H1 (cell line): Measurements from ENCODE around the gene MYOT. TPM values are rescaled to one million over a fixed set of nuclear protein-coding genes. Genes with fewer than 3 reads are reported as not detected.

Experiments
- BACH1 ChIP-seq: IDR thresholded peaks from 2 replicates; pipeline ENCODE4 v1.6.1; 2012; ENCODE audit warnings: low read length, improper control_type of control experiment
- CBX8 ChIP-seq: fragments of 300-800, 300-1000 bp; sonication (generic); IDR thresholded peaks from 2 replicates; pipeline ENCODE4 v1.7.1; 2016; ENCODE audit warnings: low read depth, low read length, borderline replicate concordance
- CEBPB ChIP-seq: IDR thresholded peaks from 2 replicates; pipeline ENCODE4 v1.6.1; 2012; ENCODE audit warnings: low read depth, low read length
- KDM1A ChIP-seq: fragments of 200-600, 300-600 bp; sonication (generic); IDR thresholded peaks from 2 replicates; pipeline ENCODE4 v1.7.1; 2016; ENCODE audit warnings: mild to moderate bottlenecking, low read length, borderline replicate concordance
- polyA plus RNA-seq, 7 experiments: library from polyadenylated mRNA; depleted of rRNA in 3 of 7; stranded (reverse) in 5 of 7; unstranded in 2 of 7; fragments of >200 nt in 5 of 7; fragments of 200-250 nt in 2 of 7; gene quantifications; 1 replicate in 5 of 7; 2 replicates in 1 of 7; 4 replicates in 1 of 7; pipeline versions ENCODE4 v1.2.1 to v1.2.3, GENCODE V29; 2011 to 2013; ENCODE audit warnings: missing spikeins in 2 of 7, mixed read lengths in 2 of 7
- total RNA-seq: library from RNA; stranded (reverse); fragmentation: NEBNext Ultra II Directional; extraction: Animal tissue kit (Norgen Biotek cat#: 25700); gene quantifications from 2 replicates; pipeline ENCODE4 v1.2.1, GENCODE V29; 2021
- TF ChIP-seq, protein P1 (sequence below): IDR thresholded peaks from 2 replicates; pipeline ENCODE4 v1.6.1; 2011; ENCODE audit warnings: low read length, improper control_type of control experiment

The MYOT gene
- total and polyA plus RNA-seq, 2 of the 8 experiments (the other 6 are each of a cell fraction or from before 2014, with no cell fraction given) = not detected

DNA sequence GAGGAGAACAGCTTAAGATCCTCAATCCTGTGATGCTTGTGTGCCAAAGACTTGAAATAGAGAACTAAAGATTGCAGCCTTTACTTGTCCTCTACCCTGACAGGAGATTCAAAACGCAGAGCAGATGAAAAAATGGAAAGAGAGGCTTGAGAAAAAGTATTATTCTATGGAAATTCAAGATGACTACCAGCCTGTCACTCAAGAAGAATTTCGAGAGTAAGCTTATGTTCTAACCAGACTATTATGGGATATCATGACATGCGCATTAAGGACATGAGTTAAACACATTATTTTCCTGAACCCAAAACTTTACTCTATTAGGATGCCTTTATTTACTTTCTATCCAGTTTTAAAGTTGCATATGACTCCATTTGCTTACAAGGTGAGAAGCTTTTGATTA, 68.0 kb downstream of the MYOT start (continued):
- TF ChIP-seq, protein P1, sequence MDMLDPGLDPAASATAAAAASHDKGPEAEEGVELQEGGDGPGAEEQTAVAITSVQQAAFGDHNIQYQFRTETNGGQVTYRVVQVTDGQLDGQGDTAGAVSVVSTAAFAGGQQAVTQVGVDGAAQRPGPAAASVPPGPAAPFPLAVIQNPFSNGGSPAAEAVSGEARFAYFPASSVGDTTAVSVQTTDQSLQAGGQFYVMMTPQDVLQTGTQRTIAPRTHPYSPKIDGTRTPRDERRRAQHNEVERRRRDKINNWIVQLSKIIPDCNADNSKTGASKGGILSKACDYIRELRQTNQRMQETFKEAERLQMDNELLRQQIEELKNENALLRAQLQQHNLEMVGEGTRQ = no peak
- TF ChIP-seq CEBPB (no peak), KDM1A (no peak), CBX8 (no peak), BACH1 (no peak)
- TF ChIP-seq, all 59 proteins: peak for 0

Other genes with a start within 250 kb of the MYOT start
- 10.5 and 13.7 TPM in 2 replicates for gene KLHL3, start 131.8 kb upstream of the MYOT start, total RNA-seq
- 6.0 and 7.4 TPM in 2 replicates for gene KLHL3, start 131.8 kb upstream of the MYOT start, polyA plus RNA-seq (2011; rRNA removed)
- gene HNRNPA0, start 113.5 kb upstream of the MYOT start, total RNA-seq = 71.3 and 74.9 TPM in 2 replicates
- 22.0 and 31.6 TPM in 2 replicates for gene HNRNPA0, start 113.5 kb upstream of the MYOT start, polyA plus RNA-seq (2011; rRNA removed)
- not detected in 2 replicates for gene PKD2L2, start 21.6 kb downstream of the MYOT start, total RNA-seq
- gene PKD2L2, start 21.6 kb downstream of the MYOT start, polyA plus RNA-seq (2011; rRNA removed) = not detected in 2 replicates
- 16.0 and 17.0 TPM in 2 replicates for gene FAM13B, start 165.2 kb downstream of the MYOT start, total RNA-seq
- 4.9 and 6.4 TPM in 2 replicates for gene FAM13B, start 165.2 kb downstream of the MYOT start, polyA plus RNA-seq (2011; rRNA removed)
- 0.27 TPM in 1 of 2 replicates, not detected in the other for gene WNT8A, start 216.2 kb downstream of the MYOT start, total RNA-seq
- 0.06 TPM in 1 of 2 replicates, not detected in the other for gene WNT8A, start 216.2 kb downstream of the MYOT start, polyA plus RNA-seq (2011; rRNA removed)